GM19023 (cell line): ENCODE data around the gene GPR141.
A peak's percentile ranks its signal among the peaks of the same experiment; 100 is the strongest.

ENCODE experiments used
- ATAC-seq: cut with Tn5 transposase; IDR thresholded peaks from one replicate; pipeline ENCODE4 v1.9.1; 2021; ENCODE audit warnings: mild to moderate bottlenecking, moderate library complexity; ENCODE audit not compliant: unreplicated experiment

Gene GPR141

DNA sequence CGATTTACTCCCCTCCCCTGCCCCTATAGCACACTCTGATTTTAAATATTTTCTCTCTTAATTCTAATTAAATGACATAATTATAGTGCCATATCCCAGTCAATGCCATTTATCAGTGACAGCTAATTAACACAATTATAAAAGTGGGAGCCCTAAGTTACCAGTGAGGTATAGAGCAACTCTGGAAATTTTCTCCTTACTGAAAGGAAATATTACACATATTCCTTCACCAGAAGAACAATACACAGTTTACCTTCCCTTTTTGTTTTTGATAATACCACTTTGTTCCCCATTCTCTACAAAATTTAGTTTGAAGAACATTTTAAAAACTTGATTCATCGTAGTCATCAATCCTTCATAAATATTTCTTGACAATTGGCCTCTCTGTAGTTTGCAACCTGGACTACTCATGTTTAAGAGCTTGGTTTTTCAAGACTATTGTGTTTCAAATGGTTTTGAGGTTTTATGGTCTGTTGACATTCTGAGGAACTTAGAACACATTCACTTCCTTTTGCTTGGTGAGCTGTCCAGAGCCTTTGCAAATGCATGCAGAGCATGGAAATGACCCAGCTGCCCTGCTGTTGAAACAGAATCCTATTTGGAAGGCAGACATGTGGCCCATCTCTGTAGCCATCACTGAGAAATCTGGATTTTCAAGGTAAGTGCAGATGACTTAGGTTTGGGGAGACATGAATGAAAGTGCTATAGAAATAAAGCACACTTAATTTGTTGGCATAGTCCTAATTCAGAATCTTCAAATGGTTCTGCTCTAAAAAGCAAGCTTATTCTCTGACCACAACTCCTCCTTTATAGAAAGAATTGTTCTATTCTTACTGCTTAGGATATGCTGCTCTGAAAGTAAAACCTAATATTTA lies at the start of gene GPR141:
GPR141 (plus strand) TSS at position 521 of the 875 bp plus-strand sequence. CDS start 56,628 bp downstream, outside the sequence.
- peak; percentile 93 for ATAC-seq

- ATAC-seq: no peak
These were observed 48.2 kb upstream of the GPR141 start for GRCh38 chr7:37635346-37635745.

DNA sequence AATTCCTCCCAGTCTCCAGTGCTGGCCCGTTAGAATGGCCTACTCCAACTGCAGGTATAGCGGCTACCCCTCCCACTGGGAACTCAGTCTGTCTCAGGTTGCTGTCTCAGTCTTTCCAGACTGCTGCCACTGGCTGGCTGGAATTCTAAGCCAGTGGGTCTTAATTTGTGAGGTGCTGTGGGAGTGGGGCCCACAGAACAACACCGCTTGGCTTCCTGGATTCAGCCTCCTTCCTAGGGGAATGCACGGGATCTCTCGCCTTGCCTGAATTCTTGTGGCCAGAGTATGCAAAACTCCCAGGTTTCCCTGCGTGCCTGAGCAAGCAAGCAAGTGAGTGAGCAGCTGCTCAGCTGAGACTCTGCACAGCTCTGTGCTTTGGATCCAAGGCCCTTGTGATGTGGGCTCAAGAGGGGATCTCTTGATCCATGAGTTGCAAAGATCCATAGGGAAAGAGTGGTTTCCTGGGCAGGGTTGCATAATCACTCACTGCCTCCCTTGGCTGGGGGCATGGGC lies 41.5 kb upstream of the GPR141 start:
- no peak for ATAC-seq

- ATAC-seq: no peak
These were observed 39.7 kb upstream of the GPR141 start for GRCh38 chr7:37643876-37644275.

DNA sequence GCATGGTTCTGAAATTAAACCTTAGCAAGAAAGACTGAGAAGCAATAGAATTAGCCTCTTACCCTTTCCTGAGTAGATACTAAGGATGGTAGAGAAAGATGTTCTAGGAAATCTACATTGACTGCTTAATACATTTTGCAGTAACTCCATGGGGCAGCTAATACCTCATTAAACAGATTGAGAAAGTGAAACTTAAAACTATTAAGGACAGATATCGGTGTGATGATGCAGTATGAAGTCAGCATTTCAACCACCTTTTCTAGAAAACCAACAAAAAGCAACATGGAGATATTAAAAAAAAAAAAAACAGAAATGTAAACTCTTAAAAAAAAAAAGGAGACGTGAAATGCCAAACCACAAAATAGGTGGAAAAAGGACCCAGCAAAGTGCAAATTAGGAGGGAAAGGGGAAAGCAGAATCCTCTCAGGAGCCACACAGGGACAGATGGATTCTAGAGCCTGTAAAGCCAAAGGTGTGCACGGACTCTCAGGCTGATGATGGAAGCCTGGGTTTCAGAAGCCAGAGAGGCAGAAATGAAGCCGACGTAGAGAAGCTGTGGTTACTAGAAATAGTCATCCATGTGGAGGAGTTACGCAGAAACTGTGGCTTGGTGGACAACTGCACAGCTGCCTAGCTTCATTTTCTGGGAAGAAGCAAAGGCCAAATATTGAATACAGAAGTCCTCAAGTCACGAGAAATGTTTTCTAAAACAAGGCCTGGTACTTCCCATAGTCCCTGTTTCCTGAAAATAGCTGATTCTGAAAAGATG lies 38.1 kb upstream of the GPR141 start:
- no peak for ATAC-seq

DNA sequence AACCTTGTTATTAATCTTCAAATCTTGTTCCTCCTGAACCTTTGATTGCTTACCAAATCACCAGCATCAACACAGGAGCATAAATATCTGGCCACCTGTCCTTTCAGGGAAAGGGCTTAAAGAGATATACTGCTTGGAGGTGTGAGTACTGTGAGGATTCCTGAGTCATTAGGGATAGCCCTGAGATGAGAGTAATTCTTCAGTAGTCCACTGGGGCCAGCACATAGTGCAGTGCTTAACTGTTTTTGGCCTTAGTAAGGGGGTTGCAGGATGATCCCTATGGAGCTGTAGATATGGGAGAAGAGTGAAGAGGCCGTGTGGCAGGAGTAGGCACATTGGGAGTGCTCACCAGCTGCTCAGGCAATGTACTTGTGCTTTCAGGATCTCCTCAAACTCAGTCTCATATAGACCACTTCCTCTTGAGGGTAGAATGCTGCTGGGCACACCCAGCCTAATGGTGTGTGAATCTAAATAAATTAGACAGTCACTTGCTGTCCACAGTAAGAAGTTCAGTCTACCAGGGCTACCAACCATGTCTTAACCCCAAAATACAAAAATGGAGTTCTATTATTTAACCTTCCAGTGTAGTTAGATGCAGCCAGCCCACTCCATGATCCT lies 26.5 kb upstream of the GPR141 start:
- ATAC-seq: peak; percentile 73

- no peak for ATAC-seq
These were observed 25.8 kb upstream of the GPR141 start for GRCh38 chr7:37657816-37658215.

DNA sequence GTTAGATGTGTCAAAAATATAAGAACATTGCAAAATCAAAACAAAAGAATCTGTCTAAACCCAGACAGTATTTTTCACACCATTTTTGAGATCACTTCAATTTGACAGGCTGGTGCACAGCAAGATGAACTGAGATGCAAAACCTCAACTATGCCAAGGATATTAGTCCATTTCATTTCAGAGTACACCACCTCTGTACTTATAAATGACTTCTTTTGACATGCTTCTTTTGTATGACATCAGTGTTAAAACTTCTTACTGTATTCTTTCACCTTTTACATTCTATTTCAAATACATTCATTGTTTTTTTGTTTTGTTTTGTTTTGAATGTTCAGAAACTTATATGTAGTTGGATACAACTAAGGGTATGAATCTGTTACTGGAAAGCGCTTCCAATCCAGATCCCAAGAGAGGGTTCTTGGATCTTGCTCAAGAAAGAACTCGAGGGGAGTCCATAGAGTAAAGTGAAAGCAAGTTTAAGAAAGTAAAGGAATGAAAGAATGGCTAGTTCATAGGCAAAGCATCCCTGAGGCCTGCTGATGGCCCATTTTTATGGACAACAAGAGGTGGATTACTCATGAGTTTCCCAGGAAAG lies 23.5 kb upstream of the GPR141 start:
- ATAC-seq: no peak

GRCh38 chr7:37660614-37661013 lies 23.0 kb upstream of the GPR141 start:
- ATAC-seq: no peak

DNA sequence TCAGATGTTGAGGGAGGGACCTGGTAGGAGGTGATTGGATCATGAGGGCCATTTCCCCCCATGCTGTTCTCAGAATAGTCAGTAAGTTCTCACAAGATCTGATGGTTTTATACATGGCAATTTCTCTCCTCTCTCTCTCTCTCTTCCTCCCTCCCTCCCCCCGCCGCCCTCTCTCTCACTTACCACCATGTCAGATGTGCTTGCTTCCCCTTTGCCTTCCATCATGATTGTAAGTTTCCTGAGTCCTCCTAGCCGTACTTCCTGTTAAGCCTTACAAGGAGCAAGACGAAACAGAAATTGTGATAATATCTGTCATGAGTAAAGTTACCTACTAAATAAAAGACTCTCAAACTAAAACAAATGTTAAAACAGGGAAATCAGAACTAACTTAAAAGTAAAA lies 19.9 kb upstream of the GPR141 start:
- no peak for ATAC-seq

GRCh38 chr7:37665352-37666022 lies 18.1 kb upstream of the GPR141 start:
- no peak for ATAC-seq

- no peak for ATAC-seq
These were observed 17.4 kb upstream of the GPR141 start for GRCh38 chr7:37666026-37666799.

DNA sequence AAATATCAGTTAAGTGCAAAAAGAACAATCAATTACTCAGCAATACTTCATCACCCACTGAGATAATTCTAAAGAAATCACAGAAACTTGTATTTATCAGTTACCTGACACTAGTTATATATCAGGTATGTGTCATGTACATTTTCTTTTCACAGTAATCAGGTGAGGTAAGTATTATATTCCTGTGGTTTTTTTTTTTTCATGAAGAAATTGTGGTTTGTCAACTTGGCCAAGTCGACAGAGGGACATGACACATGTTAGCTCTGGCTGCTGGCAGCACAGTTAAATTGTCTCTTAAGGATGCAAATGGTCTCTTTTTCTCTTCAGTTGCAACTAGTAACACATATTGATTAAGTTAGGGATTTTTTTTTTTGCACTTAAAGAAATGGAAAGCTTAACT lies 13.7 kb upstream of the GPR141 start:
- ATAC-seq: no peak

GRCh38 chr7:37670436-37670835 lies 13.1 kb upstream of the GPR141 start:
- no peak for ATAC-seq

GRCh38 chr7:37671876-37672275 lies 11.7 kb upstream of the GPR141 start:
- no peak for ATAC-seq

GRCh38 chr7:37672926-37673325 lies 10.6 kb upstream of the GPR141 start:
- no peak for ATAC-seq

GRCh38 chr7:37673523-37673922 lies 10.0 kb upstream of the GPR141 start:
- no peak for ATAC-seq

DNA sequence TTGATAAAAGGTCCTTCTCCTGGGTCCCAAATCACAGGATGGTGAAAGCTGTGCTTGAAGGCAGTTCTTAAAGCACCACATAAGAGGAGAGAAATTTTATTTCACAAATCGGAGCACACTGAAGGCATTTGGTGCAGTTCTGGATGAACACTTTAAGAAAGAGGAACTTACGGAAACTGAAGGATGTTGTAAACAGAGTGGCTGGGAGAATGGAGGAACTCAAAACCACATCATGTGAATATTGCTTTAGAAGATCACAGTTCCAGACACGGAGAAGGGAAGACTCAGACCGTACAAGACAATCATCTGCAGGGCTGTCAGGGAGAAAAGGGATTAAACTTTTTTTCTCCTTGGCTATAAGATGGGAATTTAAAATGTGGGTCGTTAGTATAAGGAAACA lies 9.0 kb upstream of the GPR141 start:
- no peak for ATAC-seq

- no peak for ATAC-seq
These were observed 7.8 kb upstream of the GPR141 start for GRCh38 chr7:37675749-37676148.

- no peak for ATAC-seq
These were observed 1.4 kb downstream of the GPR141 start for GRCh38 chr7:37684927-37685326.
